OCI-M1 (cell line): ENCODE measurements around the gene PPM1L.
A peak's percentile ranks its signal among the peaks of the same experiment; 100 is the strongest.

ENCODE experiments used
- DNase-seq: peaks from one replicate; lab custom pipeline; 2025; lab: John Stamatoyannopoulos, UW

PPM1L gene

GRCh38 chr3:160765211-160765610, 9.2 kb downstream of the PPM1L start:
- no peak for DNase-seq

- DNase-seq = no peak
Measured at GRCh38 chr3:160768031-160768430, 12.0 kb downstream of the PPM1L start.

- no peak for DNase-seq
Measured at GRCh38 chr3:160768918-160769317, 12.9 kb downstream of the PPM1L start.

DNA sequence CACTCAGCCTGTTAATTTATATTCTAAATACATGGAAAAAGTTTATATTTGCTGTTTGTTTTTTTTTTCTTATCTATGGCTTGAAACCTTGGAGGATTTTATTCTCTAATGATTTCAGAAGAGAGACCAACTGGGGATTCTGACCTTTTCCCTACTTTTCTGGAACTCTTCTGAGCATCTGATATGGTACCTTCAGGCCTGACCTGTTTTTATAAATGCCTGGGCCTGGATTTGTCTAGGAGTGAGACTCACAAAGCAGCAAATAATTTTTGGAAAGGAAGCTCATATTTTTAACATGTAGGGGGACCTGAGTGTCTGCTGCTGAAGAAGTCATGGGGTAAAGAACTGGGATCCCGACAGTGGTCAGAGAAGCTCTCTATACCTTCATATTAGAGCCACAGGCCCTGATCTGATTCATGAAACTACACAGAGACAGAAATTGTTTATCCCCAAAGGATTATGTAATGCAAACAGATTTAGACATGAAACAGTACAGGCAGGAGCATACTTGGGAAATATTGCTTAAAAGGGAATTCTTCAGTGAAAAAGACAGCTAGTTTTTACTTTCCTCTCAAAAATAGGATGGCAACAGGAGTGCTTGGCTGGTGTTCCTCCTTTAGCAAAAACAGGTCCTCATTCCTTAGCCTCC, 15.9 kb downstream of the PPM1L start:
- DNase-seq = no peak

DNA sequence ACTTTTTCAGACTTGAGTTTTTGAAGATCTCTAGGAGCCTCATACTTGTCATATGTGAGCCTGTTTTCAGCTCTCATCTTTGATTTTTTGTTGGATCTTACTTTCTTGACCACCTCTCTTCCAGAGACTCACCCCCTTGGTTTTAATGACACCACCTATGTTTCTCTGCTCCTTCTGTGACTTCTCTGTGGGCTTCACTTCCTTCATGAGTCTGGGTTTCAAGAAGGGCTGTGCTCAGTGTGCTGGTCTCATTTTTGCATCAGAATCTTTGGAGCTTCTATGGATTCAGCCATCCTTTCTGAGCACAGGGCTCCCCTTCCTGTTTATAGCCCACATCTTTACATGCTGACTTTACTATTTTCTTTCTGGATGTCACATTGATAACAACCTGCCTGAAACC, 17.7 kb downstream of the PPM1L start:
- no peak for DNase-seq

DNA sequence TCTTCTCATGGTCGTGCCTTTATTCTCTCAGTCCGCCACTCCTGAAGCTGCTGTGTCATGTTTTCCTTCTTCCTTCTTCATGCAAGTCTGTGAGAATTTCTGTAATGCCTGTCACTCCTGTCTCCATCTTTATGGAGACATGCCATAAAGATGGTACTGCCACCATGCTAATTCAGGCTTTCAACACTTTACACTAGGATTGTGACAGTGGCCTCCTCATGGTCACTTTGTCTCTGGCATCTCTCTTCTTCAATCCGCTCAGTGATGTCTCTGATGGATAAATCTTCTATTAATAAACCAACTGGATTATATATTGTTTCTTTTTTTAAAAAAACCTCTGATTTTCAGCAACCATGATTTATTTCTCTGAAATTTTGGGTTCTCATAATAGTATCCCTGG, 18.1 kb downstream of the PPM1L start:
- no peak for DNase-seq

DNA sequence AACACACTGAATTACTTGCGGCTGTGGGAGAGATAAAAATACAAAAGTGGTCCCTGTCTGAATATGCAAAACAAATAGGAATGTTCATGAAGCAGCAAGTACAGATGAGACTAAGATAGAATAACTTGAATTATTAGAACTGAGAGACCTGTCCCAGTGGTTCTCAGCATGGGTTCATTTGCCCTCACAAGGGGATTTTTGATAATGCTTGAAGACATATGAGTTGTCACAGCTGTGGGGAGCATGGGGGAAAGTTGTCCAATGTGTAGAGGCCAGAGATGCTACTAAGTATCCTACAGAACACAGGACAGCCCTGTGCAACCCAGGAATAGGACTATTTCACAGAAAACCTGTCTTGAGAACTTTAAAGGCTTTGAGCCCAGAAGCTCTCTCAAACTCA, 22.4 kb downstream of the PPM1L start:
- DNase-seq = no peak

- no peak for DNase-seq
Measured at GRCh38 chr3:160779040-160779439, 23.0 kb downstream of the PPM1L start.

GRCh38 chr3:160780245-160780644, 24.2 kb downstream of the PPM1L start:
- DNase-seq = peak; percentile 28

- no peak for DNase-seq
Measured at GRCh38 chr3:160781402-160781801, 25.4 kb downstream of the PPM1L start.

DNA sequence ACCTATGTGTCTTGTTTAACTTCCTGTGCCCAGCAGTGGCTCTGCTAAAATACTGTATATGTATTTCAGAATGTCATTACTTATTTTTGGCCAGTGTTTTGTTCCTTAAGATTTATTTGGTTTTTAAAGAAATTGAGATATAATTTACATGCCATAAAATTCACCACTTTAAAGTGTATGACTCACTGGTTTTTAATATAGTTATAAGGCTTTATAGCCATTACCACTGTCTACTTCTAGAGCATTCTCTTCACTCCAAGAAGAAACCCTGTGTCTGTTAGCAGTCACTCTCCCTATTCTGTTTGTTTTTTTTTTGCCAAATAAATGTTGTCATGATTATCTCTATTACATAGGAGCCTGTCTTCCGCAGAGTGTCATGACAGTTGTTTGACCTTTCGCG, 25.8 kb downstream of the PPM1L start:
- no peak for DNase-seq

- DNase-seq = no peak
Measured at GRCh38 chr3:160784853-160785252, 28.8 kb downstream of the PPM1L start.

DNA sequence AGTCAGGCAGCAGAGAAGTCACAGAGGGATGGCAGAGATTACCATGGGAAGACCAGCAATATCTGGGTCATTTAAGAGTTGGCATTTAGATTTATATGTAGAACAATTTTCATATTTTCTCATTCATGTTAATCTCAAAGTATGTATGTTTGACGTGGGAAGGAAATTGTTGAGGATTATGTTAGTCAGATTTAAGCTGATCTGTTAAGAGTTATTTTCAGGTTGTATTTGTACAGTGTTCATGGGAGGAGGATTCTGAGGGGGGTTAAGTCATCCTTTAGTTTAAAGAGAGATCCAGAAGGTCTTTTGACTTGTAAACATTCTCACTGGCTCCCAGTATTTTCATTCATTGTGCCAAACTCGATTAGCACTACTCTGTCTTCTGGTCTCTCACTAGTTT, 34.7 kb downstream of the PPM1L start:
- no peak for DNase-seq

GRCh38 chr3:160792540-160792939, 36.5 kb downstream of the PPM1L start:
- peak; percentile 41 for DNase-seq

- no peak for DNase-seq
Measured at GRCh38 chr3:160793722-160794252, 37.8 kb downstream of the PPM1L start.

- DNase-seq = no peak
Measured at GRCh38 chr3:160796089-160796812, 40.2 kb downstream of the PPM1L start.

DNA sequence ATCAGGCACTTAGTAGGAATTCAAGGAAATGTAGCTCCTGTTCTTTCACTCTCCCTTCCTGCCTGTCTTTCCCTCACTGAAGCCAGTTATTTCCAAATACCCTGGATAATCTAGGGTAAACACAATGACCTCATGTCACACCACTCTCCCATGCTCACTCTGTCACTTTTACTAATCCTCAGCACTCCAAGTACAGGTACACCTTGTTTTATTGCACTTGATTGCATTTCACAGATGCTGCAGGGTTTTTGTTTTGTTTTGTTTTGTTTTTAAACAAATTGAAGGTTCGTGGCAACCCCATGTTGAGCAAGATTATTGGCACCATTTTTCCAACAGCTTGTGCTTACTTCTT, 40.8 kb downstream of the PPM1L start:
- no peak for DNase-seq

DNA sequence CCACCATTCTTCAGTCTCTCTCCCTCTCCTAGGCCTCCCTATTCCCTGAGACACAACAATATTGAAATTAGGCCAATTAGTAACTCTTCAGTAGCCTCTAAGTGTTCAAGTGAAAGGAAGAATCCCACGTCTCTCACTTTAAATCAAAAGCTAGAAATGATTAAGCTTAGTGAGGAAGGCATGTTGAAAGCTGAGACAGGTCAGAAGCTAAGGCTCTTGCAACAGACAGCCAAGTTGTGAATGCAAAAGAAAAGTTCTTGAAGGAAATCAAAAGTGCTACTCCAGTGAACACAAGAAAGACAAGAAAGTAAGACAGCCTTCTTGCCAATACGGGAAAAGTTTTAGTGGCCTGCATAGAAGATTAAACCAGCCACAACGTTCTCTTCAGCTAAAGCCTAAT, 41.3 kb downstream of the PPM1L start:
- DNase-seq = no peak

DNA sequence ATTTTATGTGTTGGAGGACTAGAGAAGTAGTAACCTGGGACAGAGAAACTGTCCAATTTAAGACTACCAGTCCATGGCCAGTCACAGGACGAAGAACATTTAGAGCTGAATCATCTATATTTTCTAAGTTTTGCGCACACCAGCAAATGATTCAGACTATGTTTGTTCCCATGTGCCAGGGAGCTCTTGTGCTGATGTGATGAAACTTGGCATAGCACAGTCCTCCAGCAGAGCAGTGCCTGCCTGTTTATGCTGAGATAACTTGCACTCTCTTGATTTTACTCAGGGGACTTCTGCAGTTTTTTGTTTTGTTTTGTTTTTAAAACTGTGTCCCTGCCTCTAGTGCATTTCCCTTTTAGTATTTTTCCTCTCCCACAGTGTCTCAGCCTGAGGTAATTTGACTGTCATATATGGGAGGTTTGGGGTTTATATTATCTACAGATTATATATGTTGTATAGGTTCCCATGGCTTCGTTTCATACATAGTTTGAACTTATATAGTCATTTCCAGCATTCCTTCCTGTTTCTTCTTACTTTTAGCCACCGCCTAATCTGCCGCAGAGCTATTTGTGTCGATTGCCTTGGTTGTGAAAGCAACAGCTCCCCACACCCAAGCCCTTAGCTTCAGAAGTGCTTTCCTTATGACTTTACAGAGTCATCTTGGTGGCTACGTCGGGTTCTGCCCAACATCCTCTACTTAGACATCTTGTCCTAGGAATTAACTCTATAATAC, 45.5 kb downstream of the PPM1L start:
- DNase-seq = peak; percentile 82

- DNase-seq = no peak
Measured at GRCh38 chr3:160804762-160805161, 48.7 kb downstream of the PPM1L start.

- DNase-seq = no peak
Measured at GRCh38 chr3:160806094-160806493, 50.1 kb downstream of the PPM1L start.

GRCh38 chr3:160806686-160807085, 50.7 kb downstream of the PPM1L start:
- no peak for DNase-seq

DNA sequence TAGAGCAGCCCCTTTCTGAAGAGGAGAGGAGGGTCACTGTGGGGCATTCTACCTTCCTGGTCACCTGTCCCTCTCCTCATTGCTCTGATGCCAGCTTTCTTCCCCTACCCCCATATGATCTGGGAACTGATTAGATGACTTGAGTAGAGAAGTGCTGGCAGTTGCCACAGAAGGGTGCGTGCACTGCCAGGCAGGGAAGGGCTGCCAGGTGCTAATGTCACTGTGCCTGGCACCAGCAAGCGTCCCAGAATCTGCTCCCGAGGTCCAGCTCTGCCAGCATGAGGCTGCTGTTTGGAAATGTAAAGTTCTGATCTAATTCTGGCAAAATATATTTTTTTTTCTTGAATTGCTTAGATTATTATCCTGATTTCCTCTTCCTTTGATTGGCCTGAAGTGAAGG, 52.8 kb downstream of the PPM1L start:
- DNase-seq = no peak
